Inflammatory macrophage treated with lipopolysaccharide for 1 hour (primary cell): ENCODE measurements around the gene SPON1.
A peak's percentile ranks its signal among the peaks of the same experiment; 100 is the strongest.
"Not testable (repeated sequence)": the region's sequence is repeated elsewhere in the genome, so short reads cannot be mapped to it uniquely, and the experiment has no call there.

ENCODE experiments used
- DNase-seq, 2 donors: peaks; one replicate each; pipeline ENCODE4 v3.0.0-alpha.2; 2020 to 2022

SPON1 gene

GRCh38 chr11:14042686-14043465 lies 80.4 kb downstream of the SPON1 start:
- DNase-seq = no peak

- no peak for DNase-seq
Measured at GRCh38 chr11:14044916-14045315, 82.4 kb downstream of the SPON1 start.

GRCh38 chr11:14045417-14045816 lies 82.9 kb downstream of the SPON1 start:
- no peak for DNase-seq

GRCh38 chr11:14052198-14052597 lies 89.7 kb downstream of the SPON1 start:
- no peak for DNase-seq

DNA sequence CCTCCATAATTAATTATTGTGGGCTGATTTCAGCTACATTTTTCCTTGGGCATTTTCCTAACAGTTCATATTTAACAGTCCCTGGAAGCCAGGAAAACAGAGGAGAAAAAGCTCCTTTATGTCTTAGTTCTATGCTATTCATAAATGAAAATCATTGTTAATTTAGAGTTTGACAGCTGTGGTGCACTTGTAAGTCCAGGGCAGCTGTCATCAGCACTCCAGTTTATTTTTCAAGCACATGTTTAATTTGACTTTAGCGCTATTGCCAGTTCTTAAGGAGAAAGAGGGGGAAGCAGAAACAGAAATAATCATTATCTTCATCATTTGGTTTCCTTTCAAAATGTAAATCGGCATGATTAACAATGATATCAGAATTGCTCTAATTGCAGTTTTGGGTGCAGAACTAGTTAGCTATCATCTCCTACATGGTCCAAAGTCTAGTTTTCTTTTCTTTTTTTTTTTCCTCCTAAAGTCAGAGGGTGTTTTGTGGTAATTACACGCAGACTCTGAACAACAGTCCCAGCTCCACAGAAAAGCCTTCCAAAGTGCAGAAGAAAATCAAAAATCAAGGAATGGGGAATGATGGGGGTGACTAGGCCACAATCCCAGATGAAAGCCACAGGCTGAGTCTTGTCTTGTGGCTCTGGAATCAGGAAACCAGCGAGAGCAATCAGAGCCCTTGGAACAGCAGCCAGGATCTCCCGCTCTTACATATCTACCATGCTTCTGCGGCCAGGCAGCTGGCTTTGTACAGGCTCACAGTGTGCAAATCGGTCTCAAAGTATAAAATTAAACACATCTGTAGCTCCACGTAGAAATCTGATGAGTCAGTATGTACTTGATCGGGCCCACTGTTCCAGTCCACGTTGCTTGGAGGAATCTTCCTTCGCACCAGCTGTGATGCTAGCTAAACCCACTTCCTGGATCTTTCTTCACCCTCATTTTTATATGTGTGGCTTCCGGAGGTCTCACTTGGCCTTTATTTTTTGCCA lies 91.9 kb downstream of the SPON1 start:
- DNase-seq = no peak

GRCh38 chr11:14055936-14056335 lies 93.4 kb downstream of the SPON1 start:
- DNase-seq = no peak

GRCh38 chr11:14058061-14058460 lies 95.5 kb downstream of the SPON1 start:
- DNase-seq = no peak

GRCh38 chr11:14059491-14059890 lies 97.0 kb downstream of the SPON1 start:
- peak; percentile 23 to 37 for DNase-seq

DNA sequence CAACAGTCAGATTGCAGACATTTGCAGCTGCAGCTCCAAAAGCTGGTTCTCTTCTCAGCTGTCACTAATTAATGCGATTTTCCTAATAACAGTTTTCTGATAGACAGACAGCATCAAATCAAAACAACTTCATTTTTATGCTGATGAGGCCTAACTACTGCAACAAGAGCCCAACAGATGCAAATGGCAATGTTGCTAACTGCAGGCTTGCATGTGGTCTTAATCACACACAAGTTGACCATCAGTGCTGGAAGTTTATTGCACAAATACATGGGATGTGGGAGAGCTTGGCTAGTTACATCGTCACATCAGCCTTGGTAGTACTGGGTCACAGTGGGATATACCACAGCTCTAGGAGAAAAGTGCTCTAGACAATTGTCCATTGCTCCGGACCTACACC lies 99.2 kb downstream of the SPON1 start:
- no peak for DNase-seq

- peak; percentile 40 to 45 for DNase-seq
Measured at GRCh38 chr11:14065141-14065540, 102.6 kb downstream of the SPON1 start.

DNA sequence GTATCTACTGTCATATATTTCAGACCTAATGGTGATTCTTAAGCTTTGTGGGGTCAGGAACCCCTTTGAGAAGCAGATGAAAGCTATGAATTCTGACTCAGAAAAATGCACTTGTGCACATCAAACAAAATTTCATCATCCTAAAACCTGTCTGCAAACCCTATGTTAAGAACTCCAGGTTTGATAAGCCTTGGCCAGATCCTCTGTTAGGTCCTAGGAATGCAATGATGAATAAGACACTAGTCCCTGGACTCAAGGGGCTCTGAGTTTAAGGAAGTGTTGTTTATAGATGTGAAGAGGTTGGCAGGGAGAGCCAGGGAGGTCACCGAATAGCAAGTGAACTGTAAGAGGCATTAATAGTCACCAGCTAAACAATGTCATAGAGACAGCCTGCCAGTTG lies 103.2 kb downstream of the SPON1 start:
- DNase-seq = no peak

- DNase-seq = no peak
Measured at GRCh38 chr11:14067686-14068085, 105.2 kb downstream of the SPON1 start.

DNA sequence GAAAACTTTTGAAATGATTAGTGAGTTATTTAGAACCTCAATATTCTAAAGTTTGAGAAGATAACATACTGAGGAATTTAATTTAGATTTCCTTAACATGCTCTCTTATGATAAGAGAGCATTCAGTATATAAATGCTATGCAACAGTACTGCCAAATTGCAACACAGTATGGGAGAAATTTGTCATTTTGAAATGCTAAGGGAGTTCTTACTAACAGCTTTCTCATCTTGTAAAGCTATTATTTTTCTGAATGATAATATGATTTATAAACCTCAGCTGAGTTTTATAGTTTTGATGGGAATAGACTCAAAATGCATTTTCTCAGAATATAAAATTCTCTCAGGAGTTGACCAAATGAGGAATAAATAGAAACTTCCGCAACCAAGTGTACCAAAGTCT lies 108.4 kb downstream of the SPON1 start:
- DNase-seq = no peak

DNA sequence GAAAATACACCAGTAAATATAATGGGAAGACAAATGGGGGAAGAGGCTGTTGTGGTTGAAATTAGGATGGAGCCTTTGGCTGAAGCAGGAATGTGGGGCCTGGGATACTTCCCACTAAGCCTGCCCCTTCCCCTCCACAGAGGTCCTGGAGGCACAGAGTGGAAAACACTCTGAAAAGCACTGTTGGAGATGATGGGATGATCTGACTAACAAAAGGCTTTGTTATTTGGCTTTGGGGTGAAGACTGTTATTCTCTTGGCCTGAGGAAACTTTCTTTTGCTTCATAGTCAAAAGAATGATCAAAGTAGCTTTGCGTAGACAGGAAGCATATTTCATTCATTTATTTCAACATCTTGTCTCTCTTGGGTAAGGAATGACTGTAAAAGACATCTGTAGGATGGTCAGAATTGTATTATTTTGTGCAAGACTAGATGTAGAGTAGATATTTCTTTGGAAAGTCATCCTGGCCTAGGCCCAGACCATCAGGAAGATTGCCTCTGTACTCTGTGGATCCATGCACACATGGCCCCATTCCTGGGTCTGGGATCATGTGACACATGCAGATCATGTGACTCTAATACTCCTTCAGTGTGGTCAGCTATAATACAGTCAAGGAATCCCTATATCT lies 111.4 kb downstream of the SPON1 start:
- DNase-seq = no peak

DNA sequence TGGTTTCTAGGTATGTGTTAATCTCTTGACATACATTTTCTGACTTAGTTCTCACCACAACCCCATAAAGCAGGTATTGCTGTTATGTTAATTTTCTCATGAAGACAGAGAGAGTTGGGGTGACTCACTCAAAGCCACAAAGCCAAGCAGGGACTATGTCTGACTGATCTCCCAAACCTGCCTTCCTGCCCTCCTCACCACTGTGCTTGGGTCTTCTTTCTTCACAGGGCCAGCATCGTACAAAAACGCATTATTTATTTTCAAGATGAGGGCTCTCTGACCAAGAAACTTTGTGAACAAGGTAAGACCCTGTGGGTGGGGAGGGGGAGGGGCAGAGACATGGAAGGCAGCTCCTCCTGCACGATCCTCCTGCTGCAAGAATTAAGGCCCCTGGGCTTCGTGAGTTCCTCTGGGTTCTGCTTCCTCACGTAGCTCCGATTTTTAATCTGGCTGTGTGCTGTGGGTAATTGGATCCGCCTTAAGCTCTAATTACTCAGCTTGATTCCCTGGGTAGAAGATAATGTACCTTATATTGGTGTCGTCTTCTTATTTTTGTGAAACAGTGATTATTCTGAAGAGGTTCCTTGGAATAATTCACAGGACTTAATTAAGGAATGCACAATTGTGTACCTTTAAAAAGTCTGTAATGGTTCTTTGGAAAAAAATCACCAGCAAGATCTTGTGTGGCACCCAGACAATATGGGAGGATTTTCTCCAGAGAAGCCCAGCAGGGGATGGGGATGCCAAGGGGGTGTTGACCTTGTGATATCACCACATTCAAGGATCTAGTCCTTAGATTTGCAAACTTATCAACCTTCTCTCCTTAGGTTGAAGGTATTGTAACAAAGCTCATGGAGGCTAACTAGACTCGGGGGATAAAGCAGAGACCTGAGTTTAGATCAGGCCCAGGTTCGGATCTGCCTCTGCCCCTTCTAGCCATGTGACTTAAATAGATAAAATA lies 112.9 kb downstream of the SPON1 start:
- DNase-seq = no peak

- DNase-seq = peak in 1 of 2 donors; percentile 5
Measured at GRCh38 chr11:14079011-14079410, 116.5 kb downstream of the SPON1 start.

DNA sequence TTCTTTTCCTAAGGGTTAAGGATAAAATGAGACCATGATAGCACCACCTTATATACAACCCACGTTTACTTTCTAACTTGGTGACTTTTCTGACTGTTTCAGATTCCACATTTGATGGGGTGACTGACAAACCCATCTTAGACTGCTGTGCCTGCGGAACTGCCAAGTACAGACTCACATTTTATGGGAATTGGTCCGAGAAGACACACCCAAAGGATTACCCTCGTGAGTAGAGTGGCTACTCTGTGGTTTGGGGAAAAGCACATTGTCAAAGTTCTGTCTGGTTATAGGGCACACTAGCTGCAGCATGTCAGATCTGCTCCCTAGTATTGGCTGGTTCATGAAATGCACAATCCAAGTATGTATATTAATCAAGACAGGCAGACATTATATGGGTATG lies 117.3 kb downstream of the SPON1 start:
- no peak for DNase-seq

- DNase-seq = no peak
Measured at GRCh38 chr11:14081581-14082231, 119.2 kb downstream of the SPON1 start.

DNA sequence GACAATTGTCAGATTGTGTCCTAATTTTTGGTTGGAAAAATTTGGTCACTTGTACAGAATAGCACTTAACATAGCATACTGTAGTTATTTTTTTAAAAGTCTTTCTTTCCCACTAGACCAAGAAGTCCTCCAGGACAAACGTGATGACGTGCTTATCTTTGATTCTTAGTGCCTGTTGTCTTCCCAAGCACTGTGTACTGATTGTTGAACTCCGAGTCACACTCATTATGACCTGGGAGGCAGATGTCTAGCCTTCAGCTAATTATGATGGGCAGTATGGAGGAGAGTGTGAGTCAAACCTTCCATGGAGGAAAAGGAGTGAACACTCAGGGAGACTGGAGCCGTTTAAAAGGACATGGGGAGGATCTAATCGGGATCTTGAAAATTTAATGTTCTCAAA lies 119.8 kb downstream of the SPON1 start:
- no peak for DNase-seq

- DNase-seq = not testable (repeated sequence)
Measured at GRCh38 chr11:14088861-14089260, 126.3 kb downstream of the SPON1 start.

DNA sequence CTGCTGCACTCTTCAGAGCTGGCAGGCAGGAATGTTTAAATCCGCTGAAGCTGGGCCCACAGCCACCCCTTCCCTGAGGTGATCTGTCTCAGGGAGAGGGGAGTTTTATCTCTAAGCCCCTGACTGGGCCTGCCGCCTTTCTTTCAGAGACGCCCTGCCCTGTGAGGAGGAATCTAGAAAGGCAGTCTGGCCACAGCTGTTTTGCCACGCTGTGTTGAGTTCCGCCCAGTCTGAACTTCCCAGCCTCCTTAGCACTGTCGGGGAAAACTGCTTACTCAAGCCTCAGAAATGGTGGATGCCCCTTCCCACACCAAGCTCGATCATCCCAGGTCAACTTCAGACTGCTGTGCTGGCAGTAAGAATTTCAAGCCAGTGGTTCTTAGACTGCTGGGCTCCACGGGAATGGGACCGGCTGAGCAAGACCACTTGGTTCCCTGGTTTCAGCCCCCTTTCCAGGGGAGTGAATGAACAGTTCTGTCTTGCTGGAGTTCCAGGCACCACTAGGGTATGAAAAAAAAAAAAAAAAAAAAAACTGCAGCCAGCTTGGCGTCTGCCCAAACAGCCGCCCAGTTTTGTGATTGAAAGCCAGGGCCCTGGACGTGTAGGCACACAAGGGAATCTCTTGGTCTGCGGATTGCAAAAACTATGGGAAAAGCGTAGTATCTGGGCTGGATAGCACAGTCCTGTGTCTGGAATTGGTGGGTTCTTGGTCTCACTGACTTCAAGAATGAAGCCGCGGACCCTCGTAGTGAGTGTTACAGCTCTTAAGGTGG lies 127.4 kb downstream of the SPON1 start:
- no peak for DNase-seq
